Measurements from ENCODE around the gene GRAMD1B. TPM values are rescaled to one million over a fixed set of nuclear protein-coding genes. Genes with fewer than 3 reads are reported as not detected.

Gene GRAMD1B
- total and polyA plus RNA-seq, 2 experiments from 2014 or later = 9.0 to 20.4 TPM

- H3K9me2 ChIP-seq (replicated peaks; ENCODE audit: insufficient read depth) = no peaks in the 10 kb centered on the region
Measured at GRCh38 chr11:123382555-123383074, 47.5 kb upstream of the GRAMD1B start.

DNA sequence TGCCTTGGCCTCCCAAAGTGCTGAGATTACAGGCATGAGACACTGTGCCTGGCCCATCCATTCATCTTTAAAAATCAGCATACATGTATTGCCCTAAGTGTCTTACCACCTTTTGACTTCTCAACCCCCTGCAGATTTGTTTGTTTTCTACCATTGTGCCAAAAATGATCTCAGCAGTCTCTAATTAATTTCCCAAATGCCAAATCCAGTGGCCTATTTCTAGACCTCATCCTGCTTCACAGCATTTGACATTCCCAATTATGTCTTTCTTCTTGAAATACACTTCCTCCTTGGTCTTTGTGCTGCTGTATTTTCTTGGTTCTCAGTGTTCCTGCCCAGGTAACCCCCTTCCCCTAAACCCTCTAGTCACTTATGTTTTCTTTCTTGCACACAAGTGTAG, 46.0 kb upstream of the GRAMD1B start:
- H3K36me3 ChIP-seq (replicated peaks; ENCODE audit: insufficient read depth, low read depth) = no peaks in the 10 kb centered on the region

More at GRCh38 chr11:123382555-123383074, 47.5 kb upstream of the GRAMD1B start:
- no peak for DNase-seq (ENCODE audit: low spot score)
- H4K20me1 ChIP-seq (ENCODE audit: insufficient read depth, poor library complexity, severe bottlenecking) = no peaks in the 10 kb centered on the region
- no peak overlapping the region for H2AFZ ChIP-seq
- no peak overlapping the region for H3K27ac ChIP-seq
- H3K27me3 ChIP-seq = no peaks in the 10 kb centered on the region
- TF ChIP-seq, protein P1, sequence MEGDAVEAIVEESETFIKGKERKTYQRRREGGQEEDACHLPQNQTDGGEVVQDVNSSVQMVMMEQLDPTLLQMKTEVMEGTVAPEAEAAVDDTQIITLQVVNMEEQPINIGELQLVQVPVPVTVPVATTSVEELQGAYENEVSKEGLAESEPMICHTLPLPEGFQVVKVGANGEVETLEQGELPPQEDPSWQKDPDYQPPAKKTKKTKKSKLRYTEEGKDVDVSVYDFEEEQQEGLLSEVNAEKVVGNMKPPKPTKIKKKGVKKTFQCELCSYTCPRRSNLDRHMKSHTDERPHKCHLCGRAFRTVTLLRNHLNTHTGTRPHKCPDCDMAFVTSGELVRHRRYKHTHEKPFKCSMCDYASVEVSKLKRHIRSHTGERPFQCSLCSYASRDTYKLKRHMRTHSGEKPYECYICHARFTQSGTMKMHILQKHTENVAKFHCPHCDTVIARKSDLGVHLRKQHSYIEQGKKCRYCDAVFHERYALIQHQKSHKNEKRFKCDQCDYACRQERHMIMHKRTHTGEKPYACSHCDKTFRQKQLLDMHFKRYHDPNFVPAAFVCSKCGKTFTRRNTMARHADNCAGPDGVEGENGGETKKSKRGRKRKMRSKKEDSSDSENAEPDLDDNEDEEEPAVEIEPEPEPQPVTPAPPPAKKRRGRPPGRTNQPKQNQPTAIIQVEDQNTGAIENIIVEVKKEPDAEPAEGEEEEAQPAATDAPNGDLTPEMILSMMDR (IDR thresholded peaks at IDR 0.05; ENCODE audit: poor library complexity) = no peak
- TF ChIP-seq EZH2 (IDR thresholded peaks at IDR 0.05; ENCODE audit: borderline replicate concordance) = no peak
- no peak for TF ChIP-seq EZH2phosphoT487 (IDR thresholded peaks at IDR 0.05; ENCODE audit: low read depth, severe bottlenecking, unreplicated experiment)
- H3K79me2 ChIP-seq = no peaks in the 10 kb centered on the region
- no peak overlapping the region for H3K4me2 ChIP-seq
- WGBS (ENCODE audit: low lambda C conversion rate, missing lambda C conversion rate) = 88% methylated on average over 3 of the region's 3 CpGs
- H3K36me3 ChIP-seq (replicated peaks; ENCODE audit: insufficient read depth, low read depth) = no peaks in the 10 kb centered on the region
- no peaks in the 10 kb centered on the region for H3K4me1 ChIP-seq (ENCODE audit: insufficient read depth)
- H3K4me3 ChIP-seq = no peak overlapping the region
- no peaks in the 10 kb centered on the region for H3K9me3 ChIP-seq (ENCODE audit: low read depth)

DNA sequence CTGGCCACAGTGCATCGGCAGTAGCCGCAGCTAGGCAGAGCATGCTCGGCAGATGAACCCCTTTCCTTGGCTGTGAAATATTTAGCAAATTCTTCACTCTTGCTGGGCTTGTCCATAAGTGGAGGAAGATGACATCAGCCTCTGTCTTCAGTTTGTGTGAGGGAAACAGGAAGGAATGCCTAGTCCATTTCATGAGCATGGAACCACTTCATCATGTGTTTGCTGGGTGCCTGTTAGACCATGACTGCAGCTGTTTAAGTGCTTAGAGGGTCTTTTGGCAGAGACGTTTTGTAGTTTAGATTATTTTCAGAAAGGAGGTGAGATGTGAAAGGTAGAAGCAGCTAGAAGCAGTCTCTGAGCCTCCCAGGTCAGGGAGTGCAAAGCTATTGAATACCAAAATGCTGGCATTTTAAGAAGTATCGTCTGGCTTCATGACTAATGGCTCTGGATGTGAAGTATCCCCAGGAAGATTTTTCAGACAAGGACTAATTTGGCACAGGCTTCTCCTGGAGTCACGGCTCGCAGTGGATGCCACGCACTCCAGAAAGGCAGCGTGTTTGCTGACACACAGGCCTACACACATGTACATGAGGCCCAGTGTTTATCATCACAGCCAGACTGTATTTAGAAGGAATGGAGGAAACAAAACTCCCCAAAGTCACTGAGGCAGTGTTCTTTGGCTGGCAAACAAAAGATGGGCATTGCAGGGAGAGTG, 43.1 kb upstream of the GRAMD1B start:
- Histone ChIP-seq H3K9me3 (ENCODE audit: low read depth) (no peaks in the 10 kb centered on the region), H3K4me3 (no peak overlapping the region), H2AFZ (no peak overlapping the region), H3K36me3 (replicated peaks; ENCODE audit: insufficient read depth, low read depth) (no peaks in the 10 kb centered on the region), H3K9me2 (replicated peaks; ENCODE audit: insufficient read depth) (no peaks in the 10 kb centered on the region), H3K27ac (no peak overlapping the region), H3K4me1 (ENCODE audit: insufficient read depth) (no peaks in the 10 kb centered on the region), H3K79me2 (no peaks in the 10 kb centered on the region), H4K20me1 (ENCODE audit: insufficient read depth, poor library complexity, severe bottlenecking) (no peaks in the 10 kb centered on the region), H3K4me2 (no peak overlapping the region), H3K27me3 (no peaks in the 10 kb centered on the region)
- DNase-seq (ENCODE audit: low spot score) = no peak
- TF ChIP-seq, protein P1 (IDR thresholded peaks at IDR 0.05; ENCODE audit: poor library complexity) = no peak
- no peak for TF ChIP-seq EZH2phosphoT487 (IDR thresholded peaks at IDR 0.05; ENCODE audit: low read depth, severe bottlenecking, unreplicated experiment)
- no peak for TF ChIP-seq EZH2 (IDR thresholded peaks at IDR 0.05; ENCODE audit: borderline replicate concordance)
- 83% methylated on average over 9 of the region's 9 CpGs for WGBS (ENCODE audit: low lambda C conversion rate, missing lambda C conversion rate)

More for the DNA sequence above, 46.0 kb upstream of the GRAMD1B start:
- Histone ChIP-seq H3K27ac (no peak overlapping the region), H3K79me2 (no peaks in the 10 kb centered on the region), H3K27me3 (no peaks in the 10 kb centered on the region), H2AFZ (no peak overlapping the region), H4K20me1 (ENCODE audit: insufficient read depth, poor library complexity, severe bottlenecking) (no peaks in the 10 kb centered on the region), H3K4me2 (no peak overlapping the region), H3K4me1 (ENCODE audit: insufficient read depth) (no peaks in the 10 kb centered on the region), H3K4me3 (no peak overlapping the region), H3K9me2 (replicated peaks; ENCODE audit: insufficient read depth) (no peaks in the 10 kb centered on the region), H3K9me3 (ENCODE audit: low read depth) (no peaks in the 10 kb centered on the region)
- no peak for DNase-seq (ENCODE audit: low spot score)
- TF ChIP-seq EZH2 (IDR thresholded peaks at IDR 0.05; ENCODE audit: borderline replicate concordance) (no peak), EZH2phosphoT487 (IDR thresholded peaks at IDR 0.05; ENCODE audit: low read depth, severe bottlenecking, unreplicated experiment) (no peak)
- TF ChIP-seq, protein P1 (IDR thresholded peaks at IDR 0.05; ENCODE audit: poor library complexity) = no peak
